GM23338 (cell line): Measurements from ENCODE around the gene TNIP1. TPM values are rescaled to one million over a fixed set of nuclear protein-coding genes. Genes with fewer than 3 reads are reported as not detected.

Source experiments
- ATAC-seq: fragments of 200-7000 bp; cut with Tn5 transposase; 3 replicates; pipeline ENCODE4 v1.9.1; 2020
- DNase-seq: peaks from one replicate; pipeline ENCODE4 v3.0.0-alpha.2; 2015; ENCODE audit warnings: low spot score
- H2AFZ ChIP-seq: fragments of 200-600 bp; sonication (generic); 2 replicates; pipeline ENCODE4 v1.8.0; 2016; ENCODE audit warnings: antibody characterized with exemption, mild to moderate bottlenecking, moderate library complexity
- H3F3A ChIP-seq: fragments of 200-600 bp; sonication (generic); replicated peaks from 2 replicates; pipeline ENCODE4 v1.8.0; 2017; ENCODE audit warnings: antibody characterized with exemption, mixed run types, low read depth
- H3K27ac ChIP-seq: fragments of 200-600 bp; sonication (generic); 2 replicates; pipeline ENCODE4 v1.6.1; 2016; ENCODE audit warnings: low read depth
- H3K27me3 ChIP-seq: fragments of 200-600 bp; sonication (generic); 2 replicates; pipeline ENCODE4 v1.8.0; 2016; ENCODE audit warnings: mild to moderate bottlenecking, mixed run types, moderate library complexity; ENCODE audit not compliant: insufficient read depth
- H3K36me3 ChIP-seq: fragments of 200-600 bp; sonication (generic); 2 replicates; pipeline ENCODE4 v1.8.0; 2016; ENCODE audit warnings: mild to moderate bottlenecking; ENCODE audit not compliant: insufficient read depth
- H3K4me1 ChIP-seq: fragments of 200-600 bp; sonication (generic); 2 replicates; pipeline ENCODE4 v1.8.0; 2016; ENCODE audit warnings: mild to moderate bottlenecking, moderate library complexity; ENCODE audit not compliant: insufficient read depth
- H3K4me2 ChIP-seq: fragments of 200-600 bp; sonication (generic); 2 replicates; pipeline ENCODE4 v1.7.1; 2017; ENCODE audit warnings: mixed run types
- H3K4me3 ChIP-seq: fragments of 200-600 bp; sonication (generic); 2 replicates; pipeline ENCODE4 v1.6.1; 2016; ENCODE audit warnings: mixed run types
- H3K79me2 ChIP-seq: fragments of 200-600 bp; sonication (generic); replicated peaks from 2 replicates; pipeline ENCODE4 v1.8.0; 2017; ENCODE audit warnings: mild to moderate bottlenecking; ENCODE audit not compliant: insufficient read depth
- H3K9me2 ChIP-seq: fragments of 200-600 bp; sonication (generic); 2 replicates; pipeline ENCODE4 v1.8.0; 2017; ENCODE audit not compliant: insufficient read depth
- H4K20me1 ChIP-seq: fragments of 200-600 bp; sonication (generic); replicated peaks from 2 replicates; pipeline ENCODE4 v1.8.0; 2017; ENCODE audit warnings: mild to moderate bottlenecking; ENCODE audit not compliant: insufficient read depth
- H3K27ac Mint-ChIP-seq: 2 replicates; pipeline ENCODE4 v1.8.0; 2020; ENCODE audit warnings: inconsistent platforms, mild to moderate bottlenecking, moderate library complexity, mixed read lengths
- H3K27me3 Mint-ChIP-seq: 3 replicates; pipeline ENCODE4 v1.8.0; 2022; ENCODE audit warnings: low read depth, mild to moderate bottlenecking, moderate library complexity, mixed read lengths, inconsistent platforms; ENCODE audit not compliant: insufficient read depth, poor library complexity
- H3K36me3 Mint-ChIP-seq: 3 replicates; pipeline ENCODE4 v1.8.0; 2021; ENCODE audit warnings: low read depth, mild to moderate bottlenecking, inconsistent platforms, moderate library complexity, mixed read lengths
- H3K4me1 Mint-ChIP-seq: 3 replicates; pipeline ENCODE4 v1.8.0; 2020; ENCODE audit warnings: mild to moderate bottlenecking, inconsistent platforms, mixed read lengths
- H3K4me3 Mint-ChIP-seq: 3 replicates; pipeline ENCODE4 v1.8.0; 2021; ENCODE audit warnings: moderate library complexity, mild to moderate bottlenecking, inconsistent platforms, mixed read lengths
- H3K9me3 Mint-ChIP-seq: 3 replicates; pipeline ENCODE4 v1.8.0; 2020; ENCODE audit warnings: moderate library complexity, mild to moderate bottlenecking, inconsistent platforms, mixed read lengths
- CREB1 ChIP-seq: fragments of 250-450 bp; sonication (Bioruptor Pico); IDR thresholded peaks from 2 replicates; pipeline ENCODE4 v1.5.0; 2020; ENCODE audit warnings: low read depth, mild to moderate bottlenecking, moderate library complexity
- EZH2 ChIP-seq: fragments of 200-600 bp; sonication (generic); IDR thresholded peaks from one replicate; pipeline ENCODE4 v1.8.0; 2017; ENCODE audit warnings: antibody characterized with exemption, mild to moderate bottlenecking, low read depth; ENCODE audit not compliant: unreplicated experiment
- EZH2phosphoT487 ChIP-seq: fragments of 200-600 bp; sonication (generic); IDR thresholded peaks from one replicate; pipeline ENCODE4 v1.8.1; 2018; ENCODE audit warnings: antibody characterized with exemption; ENCODE audit not compliant: unreplicated experiment
- JUNB ChIP-seq: IDR thresholded peaks from one replicate; pipeline ENCODE4 v1.6.1; 2016; ENCODE audit warnings: antibody characterized with exemption; ENCODE audit not compliant: unreplicated experiment
- NANOG ChIP-seq: IDR thresholded peaks from 2 replicates; pipeline ENCODE4 v1.6.1; 2016; ENCODE audit warnings: antibody characterized with exemption, borderline replicate concordance
- POLR2AphosphoS5 ChIP-seq: IDR thresholded peaks from 2 replicates; pipeline ENCODE4 v1.6.1; 2016; ENCODE audit warnings: antibody characterized with exemption, low read depth
- STAT1 ChIP-seq: IDR thresholded peaks from one replicate; pipeline ENCODE4 v1.6.1; 2016; ENCODE audit warnings: antibody characterized with exemption; ENCODE audit not compliant: unreplicated experiment
- ZNF114 ChIP-seq: fragments of 250-450 bp; sonication (Bioruptor Pico); IDR thresholded peaks from 2 replicates; pipeline ENCODE4 v1.5.0; 2020; ENCODE audit warnings: mild to moderate bottlenecking, moderate library complexity
- polyA plus RNA-seq: library from polyadenylated mRNA; unstranded; fragments of >200 nt; fragmentation: Nextera tagmentation; extraction: Ambion mirVana; gene quantifications from 2 replicates; pipeline ENCODE4 v1.2.1, GENCODE V29; 2016
- total RNA-seq: library from RNA; depleted of rRNA; stranded (reverse); fragments of >200 nt; shearing (Covaris generic); gene quantifications from 2 replicates; pipeline ENCODE4 v1.2.3, GENCODE V29; 2014
- TF ChIP-seq, protein P1 (sequence below): fragments of 250-450 bp; sonication (Bioruptor Pico); IDR thresholded peaks from 2 replicates; pipeline ENCODE4 v1.5.0; 2020; ENCODE audit warnings: mild to moderate bottlenecking, moderate library complexity
- TF ChIP-seq, protein P2 (sequence below), 2 experiments: fragments of 200-600 bp in 1 of 2; sonication (generic) in 1 of 2; conservative IDR thresholded peaks; 2 replicates each; pipeline versions ENCODE4 v1.5.1 to v1.6.1; 2016 to 2017; ENCODE audit warnings: antibody characterized with exemption in 2 of 2, low read depth in 2 of 2, mild to moderate bottlenecking in 2 of 2, moderate library complexity in 1 of 2
- TF ChIP-seq, protein P3 (sequence below): IDR thresholded peaks from one replicate; pipeline ENCODE4 v1.6.1; 2018; ENCODE audit warnings: antibody characterized with exemption; ENCODE audit not compliant: unreplicated experiment
- TF ChIP-seq, protein P4 (sequence below): IDR thresholded peaks from 2 replicates; pipeline ENCODE4 v1.6.1; 2016; ENCODE audit warnings: antibody characterized with exemption

TNIP1 gene
- total and polyA plus RNA-seq, 2 experiments from 2014 or later, result 10.3 to 29.6 TPM

DNA sequence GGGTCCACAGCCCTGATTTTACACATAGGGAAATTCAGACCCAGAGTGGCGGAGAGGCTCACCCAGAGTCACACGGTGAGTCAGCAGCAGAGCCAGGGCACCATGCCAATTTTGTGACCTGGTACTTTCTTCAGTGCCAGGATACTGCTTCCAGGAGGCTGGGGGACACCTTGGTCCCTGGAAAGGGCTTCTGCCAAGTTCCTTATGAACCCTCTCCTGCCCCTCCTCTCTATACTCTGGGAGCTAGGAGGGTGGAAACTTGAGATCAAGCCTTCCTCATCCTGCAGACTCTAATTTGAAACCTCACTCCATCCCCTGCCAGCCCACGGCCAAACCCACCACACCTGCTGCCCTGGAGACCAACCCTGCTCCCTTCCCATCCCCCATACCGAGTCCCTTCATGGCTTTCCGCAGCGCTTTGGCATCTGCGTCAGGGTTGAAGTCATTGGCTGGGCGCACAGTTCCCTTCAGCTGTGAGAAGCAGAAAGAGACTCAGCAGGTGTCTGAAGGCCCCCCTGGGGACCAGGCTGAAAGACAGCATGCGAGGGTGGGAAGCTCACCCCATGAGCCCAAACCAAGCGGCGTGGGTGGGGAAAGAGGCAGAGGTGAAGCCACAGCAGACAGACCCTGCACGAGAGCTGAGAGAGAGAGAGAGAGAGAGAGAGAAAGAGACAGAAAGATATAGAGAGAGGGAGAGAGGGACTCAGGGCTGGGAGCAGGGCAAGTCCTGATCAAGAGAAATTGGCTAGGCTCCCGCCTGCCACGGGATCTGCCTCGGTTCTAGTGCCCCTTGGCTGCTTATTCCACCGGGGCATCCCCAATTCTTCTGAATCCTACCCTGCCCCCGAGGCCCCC, 43.3 kb upstream of the TNIP1 start:
- Histone ChIP-seq H3K9me2 (no peaks in the 10 kb centered on the region), H2AFZ (no peak overlapping the region), H4K20me1 (peaks cover 6% of the 10 kb centered on the region), H3K79me2 (no peaks in the 10 kb centered on the region), H3F3A (no peaks in the 10 kb centered on the region), H3K4me3 (no peak overlapping the region), H3K4me1 (no peaks in the 10 kb centered on the region), H3K4me2 (no peak overlapping the region), H3K36me3 (peaks cover 7% of the 10 kb centered on the region), H3K27me3 (no peaks in the 10 kb centered on the region), H3K27ac (no peak overlapping the region)
- no peak overlapping the region for H3K4me3 Mint-ChIP-seq
- no peaks in the 10 kb centered on the region for H3K9me3 Mint-ChIP-seq
- DNase-seq, result no peak
- ATAC-seq, result peak; percentile 44
- no peak for TF ChIP-seq CREB1
- no peak for TF ChIP-seq EZH2phosphoT487
- TF ChIP-seq, protein P1, sequence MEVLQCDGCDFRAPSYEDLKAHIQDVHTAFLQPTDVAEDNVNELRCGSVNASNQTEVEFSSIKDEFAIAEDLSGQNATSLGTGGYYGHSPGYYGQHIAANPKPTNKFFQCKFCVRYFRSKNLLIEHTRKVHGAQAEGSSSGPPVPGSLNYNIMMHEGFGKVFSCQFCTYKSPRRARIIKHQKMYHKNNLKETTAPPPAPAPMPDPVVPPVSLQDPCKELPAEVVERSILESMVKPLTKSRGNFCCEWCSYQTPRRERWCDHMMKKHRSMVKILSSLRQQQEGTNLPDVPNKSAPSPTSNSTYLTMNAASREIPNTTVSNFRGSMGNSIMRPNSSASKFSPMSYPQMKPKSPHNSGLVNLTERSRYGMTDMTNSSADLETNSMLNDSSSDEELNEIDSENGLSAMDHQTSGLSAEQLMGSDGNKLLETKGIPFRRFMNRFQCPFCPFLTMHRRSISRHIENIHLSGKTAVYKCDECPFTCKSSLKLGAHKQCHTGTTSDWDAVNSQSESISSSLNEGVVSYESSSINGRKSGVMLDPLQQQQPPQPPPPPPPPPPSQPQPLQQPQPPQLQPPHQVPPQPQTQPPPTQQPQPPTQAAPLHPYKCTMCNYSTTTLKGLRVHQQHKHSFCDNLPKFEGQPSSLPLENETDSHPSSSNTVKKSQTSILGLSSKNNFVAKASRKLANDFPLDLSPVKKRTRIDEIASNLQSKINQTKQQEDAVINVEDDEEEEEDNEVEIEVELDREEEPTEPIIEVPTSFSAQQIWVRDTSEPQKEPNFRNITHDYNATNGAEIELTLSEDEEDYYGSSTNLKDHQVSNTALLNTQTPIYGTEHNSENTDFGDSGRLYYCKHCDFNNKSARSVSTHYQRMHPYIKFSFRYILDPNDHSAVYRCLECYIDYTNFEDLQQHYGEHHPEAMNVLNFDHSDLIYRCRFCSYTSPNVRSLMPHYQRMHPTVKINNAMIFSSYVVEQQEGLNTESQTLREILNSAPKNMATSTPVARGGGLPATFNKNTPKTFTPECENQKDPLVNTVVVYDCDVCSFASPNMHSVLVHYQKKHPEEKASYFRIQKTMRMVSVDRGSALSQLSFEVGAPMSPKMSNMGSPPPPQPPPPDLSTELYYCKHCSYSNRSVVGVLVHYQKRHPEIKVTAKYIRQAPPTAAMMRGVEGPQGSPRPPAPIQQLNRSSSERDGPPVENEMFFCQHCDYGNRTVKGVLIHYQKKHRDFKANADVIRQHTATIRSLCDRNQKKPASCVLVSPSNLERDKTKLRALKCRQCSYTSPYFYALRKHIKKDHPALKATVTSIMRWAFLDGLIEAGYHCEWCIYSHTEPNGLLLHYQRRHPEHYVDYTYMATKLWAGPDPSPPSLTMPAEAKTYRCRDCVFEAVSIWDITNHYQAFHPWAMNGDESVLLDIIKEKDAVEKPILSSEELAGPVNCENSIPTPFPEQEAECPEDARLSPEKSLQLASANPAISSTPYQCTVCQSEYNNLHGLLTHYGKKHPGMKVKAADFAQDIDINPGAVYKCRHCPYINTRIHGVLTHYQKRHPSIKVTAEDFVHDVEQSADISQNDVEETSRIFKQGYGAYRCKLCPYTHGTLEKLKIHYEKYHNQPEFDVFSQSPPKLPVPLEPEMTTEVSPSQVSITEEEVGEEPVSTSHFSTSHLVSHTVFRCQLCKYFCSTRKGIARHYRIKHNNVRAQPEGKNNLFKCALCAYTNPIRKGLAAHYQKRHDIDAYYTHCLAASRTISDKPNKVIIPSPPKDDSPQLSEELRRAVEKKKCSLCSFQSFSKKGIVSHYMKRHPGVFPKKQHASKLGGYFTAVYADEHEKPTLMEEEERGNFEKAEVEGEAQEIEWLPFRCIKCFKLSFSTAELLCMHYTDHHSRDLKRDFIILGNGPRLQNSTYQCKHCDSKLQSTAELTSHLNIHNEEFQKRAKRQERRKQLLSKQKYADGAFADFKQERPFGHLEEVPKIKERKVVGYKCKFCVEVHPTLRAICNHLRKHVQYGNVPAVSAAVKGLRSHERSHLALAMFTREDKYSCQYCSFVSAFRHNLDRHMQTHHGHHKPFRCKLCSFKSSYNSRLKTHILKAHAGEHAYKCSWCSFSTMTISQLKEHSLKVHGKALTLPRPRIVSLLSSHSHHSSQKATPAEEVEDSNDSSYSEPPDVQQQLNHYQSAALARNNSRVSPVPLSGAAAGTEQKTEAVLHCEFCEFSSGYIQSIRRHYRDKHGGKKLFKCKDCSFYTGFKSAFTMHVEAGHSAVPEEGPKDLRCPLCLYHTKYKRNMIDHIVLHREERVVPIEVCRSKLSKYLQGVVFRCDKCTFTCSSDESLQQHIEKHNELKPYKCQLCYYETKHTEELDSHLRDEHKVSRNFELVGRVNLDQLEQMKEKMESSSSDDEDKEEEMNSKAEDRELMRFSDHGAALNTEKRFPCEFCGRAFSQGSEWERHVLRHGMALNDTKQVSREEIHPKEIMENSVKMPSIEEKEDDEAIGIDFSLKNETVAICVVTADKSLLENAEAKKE (CRISPR knock-in tag), result no peak
- no peak for TF ChIP-seq ZNF114 (CRISPR knock-in tag)
- TF ChIP-seq, protein P2, sequence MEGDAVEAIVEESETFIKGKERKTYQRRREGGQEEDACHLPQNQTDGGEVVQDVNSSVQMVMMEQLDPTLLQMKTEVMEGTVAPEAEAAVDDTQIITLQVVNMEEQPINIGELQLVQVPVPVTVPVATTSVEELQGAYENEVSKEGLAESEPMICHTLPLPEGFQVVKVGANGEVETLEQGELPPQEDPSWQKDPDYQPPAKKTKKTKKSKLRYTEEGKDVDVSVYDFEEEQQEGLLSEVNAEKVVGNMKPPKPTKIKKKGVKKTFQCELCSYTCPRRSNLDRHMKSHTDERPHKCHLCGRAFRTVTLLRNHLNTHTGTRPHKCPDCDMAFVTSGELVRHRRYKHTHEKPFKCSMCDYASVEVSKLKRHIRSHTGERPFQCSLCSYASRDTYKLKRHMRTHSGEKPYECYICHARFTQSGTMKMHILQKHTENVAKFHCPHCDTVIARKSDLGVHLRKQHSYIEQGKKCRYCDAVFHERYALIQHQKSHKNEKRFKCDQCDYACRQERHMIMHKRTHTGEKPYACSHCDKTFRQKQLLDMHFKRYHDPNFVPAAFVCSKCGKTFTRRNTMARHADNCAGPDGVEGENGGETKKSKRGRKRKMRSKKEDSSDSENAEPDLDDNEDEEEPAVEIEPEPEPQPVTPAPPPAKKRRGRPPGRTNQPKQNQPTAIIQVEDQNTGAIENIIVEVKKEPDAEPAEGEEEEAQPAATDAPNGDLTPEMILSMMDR (conservative IDR thresholded peaks at IDR 0.05; ENCODE audit: low read depth in 2 of 2), result no peak
- TF ChIP-seq, protein P3, sequence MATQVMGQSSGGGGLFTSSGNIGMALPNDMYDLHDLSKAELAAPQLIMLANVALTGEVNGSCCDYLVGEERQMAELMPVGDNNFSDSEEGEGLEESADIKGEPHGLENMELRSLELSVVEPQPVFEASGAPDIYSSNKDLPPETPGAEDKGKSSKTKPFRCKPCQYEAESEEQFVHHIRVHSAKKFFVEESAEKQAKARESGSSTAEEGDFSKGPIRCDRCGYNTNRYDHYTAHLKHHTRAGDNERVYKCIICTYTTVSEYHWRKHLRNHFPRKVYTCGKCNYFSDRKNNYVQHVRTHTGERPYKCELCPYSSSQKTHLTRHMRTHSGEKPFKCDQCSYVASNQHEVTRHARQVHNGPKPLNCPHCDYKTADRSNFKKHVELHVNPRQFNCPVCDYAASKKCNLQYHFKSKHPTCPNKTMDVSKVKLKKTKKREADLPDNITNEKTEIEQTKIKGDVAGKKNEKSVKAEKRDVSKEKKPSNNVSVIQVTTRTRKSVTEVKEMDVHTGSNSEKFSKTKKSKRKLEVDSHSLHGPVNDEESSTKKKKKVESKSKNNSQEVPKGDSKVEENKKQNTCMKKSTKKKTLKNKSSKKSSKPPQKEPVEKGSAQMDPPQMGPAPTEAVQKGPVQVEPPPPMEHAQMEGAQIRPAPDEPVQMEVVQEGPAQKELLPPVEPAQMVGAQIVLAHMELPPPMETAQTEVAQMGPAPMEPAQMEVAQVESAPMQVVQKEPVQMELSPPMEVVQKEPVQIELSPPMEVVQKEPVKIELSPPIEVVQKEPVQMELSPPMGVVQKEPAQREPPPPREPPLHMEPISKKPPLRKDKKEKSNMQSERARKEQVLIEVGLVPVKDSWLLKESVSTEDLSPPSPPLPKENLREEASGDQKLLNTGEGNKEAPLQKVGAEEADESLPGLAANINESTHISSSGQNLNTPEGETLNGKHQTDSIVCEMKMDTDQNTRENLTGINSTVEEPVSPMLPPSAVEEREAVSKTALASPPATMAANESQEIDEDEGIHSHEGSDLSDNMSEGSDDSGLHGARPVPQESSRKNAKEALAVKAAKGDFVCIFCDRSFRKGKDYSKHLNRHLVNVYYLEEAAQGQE, result no peak
- TF ChIP-seq STAT1, result no peak
- TF ChIP-seq, protein P4, sequence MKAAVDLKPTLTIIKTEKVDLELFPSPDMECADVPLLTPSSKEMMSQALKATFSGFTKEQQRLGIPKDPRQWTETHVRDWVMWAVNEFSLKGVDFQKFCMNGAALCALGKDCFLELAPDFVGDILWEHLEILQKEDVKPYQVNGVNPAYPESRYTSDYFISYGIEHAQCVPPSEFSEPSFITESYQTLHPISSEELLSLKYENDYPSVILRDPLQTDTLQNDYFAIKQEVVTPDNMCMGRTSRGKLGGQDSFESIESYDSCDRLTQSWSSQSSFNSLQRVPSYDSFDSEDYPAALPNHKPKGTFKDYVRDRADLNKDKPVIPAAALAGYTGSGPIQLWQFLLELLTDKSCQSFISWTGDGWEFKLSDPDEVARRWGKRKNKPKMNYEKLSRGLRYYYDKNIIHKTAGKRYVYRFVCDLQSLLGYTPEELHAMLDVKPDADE, result no peak
- no peak for TF ChIP-seq NANOG
- no peak for TF ChIP-seq JUNB
- no peak for TF ChIP-seq EZH2
- no peak for TF ChIP-seq POLR2AphosphoS5
- no peak overlapping the region for H3K27ac Mint-ChIP-seq
- H3K36me3 Mint-ChIP-seq, result peaks cover 29% of the 10 kb centered on the region
- H3K4me1 Mint-ChIP-seq, result peaks cover 10% of the 10 kb centered on the region; the same call in 2 of the 3 replicates
- H3K27me3 Mint-ChIP-seq, result peaks cover 14% of the 10 kb centered on the region
